ENCODE results near the gene KCNC3.

Gene KCNC3

DNA sequence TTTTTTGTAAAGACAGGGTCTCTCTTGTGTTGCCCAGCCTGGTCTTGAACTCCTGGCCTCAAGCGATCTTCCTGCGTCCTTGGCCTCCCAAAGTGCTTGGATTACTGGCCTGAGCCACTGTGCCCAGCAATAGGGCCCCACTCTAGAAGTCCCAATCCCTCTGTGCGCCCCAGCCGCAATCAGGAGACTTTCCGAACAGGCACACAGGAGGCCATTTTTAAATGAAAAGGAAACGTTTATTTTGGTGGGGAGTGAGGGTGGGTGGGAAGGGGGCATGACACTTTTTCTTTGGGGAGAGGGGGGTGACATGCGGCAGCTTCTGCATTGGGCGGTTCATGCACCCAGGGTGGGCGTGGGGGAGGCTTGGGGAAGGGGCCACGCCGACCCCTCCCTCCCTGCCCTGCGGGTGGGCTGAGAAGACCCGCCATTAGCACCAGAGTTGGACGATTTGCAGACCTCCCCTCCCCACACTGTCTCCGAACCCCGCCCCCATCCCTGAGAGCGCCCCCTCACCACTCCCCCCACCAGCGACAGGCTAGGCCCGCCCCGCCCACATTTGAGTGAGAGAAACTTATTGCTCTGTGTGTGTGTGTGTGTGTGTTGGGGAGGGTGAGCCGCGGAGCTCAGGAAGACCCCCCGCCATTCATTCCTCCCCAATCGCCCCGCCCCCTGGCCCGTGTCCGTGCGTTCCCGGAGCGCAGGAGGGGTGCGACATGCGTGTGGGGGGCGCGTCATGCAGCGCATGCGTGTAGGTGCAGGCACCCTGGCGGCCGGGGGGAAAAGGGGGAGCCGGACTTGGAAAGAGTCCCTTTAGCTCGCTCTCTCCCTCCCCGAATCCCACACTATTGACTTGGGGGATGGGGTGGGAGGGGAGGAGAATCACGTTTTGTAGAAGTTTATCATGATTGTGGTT is 17.2 kb downstream of the KCNC3 start:
- no peak for DNase-seq (ENCODE audit: low read depth)

DNA sequence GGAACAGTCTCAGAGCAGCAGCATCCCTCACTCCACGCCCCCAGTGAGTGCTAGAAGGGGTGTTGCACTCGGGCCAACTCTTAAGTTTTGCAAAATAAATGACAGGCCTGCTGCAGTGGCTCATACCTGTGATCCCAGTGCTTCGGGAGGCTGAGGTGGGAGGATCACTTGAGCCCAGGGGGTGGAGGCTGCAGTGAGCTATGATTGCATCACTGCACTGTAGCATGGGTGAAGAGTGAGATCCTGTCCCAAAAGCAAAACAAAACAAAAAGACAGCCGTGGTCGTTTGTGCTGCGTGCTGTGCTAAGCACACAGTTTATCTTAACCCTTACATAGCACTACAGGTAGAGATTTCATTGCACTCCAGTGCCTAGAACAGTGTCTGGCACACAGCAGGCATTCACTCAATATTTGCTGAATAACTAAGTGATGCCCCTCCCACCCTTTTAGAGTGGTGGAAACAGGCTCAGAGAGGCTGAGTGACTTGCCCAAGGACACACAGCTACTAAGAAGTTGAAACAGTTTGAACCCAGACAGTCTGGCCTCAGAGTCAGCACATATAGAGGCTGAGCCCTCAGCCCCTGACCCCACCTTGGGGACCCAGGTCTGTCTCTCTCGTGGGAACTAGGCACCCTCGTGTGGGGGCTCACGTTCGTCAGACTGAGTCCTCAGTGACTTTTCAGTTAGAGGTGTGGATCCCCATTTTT is 18.3 kb downstream of the KCNC3 start:
- DNase-seq (ENCODE audit: low read depth) = no peak

DNA sequence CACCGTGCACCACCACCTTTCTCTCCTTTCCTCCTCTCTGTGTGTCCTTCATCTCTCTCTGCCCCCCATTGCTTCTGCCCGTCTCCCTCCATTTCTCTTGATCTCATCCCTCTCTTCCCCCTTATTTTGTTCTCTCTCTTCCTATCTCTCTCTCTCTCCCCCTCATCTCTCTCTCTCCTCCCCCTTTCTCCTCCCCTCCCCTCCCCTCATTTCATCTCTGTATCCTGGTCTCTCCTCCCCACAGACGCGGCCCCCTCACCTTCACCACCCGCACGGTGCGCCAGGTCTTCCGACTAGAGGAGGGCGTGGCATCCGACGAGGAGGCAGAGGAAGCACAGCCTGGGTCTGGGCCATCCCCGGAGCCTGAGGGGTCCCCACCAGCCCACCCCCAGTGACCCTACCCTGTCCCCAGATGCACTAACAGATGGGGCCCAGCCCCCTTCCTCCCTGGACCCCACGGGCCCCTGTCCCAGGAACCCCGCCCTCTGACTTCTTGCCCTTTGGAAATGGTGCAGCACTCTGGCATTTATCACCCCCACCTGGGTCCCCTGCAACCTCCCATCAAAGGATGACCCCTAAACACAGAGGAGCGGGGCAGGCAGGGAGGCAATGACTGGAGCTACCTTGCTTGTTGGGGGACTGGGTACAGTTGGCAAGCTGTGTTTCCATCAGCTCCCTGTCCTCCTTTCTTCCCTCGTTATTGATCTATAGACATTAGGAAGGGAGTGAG is 19.6 kb downstream of the KCNC3 start:
- DNase-seq (ENCODE audit: low read depth) = no peak

DNA sequence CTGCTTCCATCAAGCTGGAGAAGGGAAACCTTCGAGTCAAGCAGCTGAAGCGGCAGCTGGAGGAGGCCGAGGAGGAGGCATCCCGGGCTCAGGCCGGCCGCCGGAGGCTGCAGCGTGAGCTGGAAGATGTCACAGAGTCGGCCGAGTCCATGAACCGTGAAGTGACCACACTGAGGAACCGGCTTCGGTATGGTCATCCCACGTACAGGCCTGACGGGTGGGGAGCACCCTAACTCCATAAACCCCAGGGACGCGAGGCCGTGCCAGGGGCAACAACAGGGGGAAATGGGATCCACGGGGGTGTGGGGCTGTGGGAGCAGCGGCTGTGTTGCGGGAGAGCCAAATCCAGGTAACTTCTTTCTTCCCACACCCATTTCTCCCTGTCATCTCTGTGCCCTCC is 20.2 kb downstream of the KCNC3 start:
- DNase-seq (ENCODE audit: low read depth) = no peak

DNA sequence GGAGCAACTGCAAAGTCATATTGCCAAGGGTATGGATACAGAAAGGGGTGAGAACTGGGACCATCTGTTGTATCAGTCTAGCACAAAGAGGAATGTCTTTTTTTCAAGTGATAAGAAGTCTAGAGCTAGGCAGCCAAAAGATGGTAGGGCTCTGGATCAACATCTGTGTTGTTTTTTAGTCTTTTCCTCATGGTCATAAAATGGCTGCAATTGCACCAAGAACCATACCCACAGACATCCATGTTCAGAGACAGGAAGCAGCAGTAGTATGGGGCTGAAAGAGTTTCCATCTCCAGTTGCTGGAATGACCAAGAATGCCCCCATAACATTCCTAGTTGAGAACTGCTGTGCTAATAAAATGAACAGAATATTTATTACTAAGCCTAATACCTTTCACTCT is 25.6 kb downstream of the KCNC3 start:
- DNase-seq (ENCODE audit: low read depth) = no peak

DNA sequence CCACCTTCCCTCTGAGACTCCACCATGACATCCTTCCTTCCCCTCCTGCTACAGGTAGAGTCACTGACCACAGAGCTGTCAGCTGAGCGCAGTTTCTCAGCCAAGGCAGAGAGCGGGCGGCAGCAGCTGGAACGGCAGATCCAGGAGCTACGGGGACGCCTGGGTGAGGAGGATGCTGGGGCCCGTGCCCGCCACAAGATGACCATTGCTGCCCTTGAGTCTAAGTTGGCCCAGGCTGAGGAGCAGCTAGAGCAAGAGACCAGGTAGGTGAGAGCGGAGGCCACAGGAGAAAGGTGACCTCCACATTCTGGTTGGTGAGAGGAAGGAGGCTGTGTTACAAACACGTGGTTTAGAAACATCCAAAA is 27.6 kb downstream of the KCNC3 start:
- DNase-seq (ENCODE audit: low read depth) = no peak

DNA sequence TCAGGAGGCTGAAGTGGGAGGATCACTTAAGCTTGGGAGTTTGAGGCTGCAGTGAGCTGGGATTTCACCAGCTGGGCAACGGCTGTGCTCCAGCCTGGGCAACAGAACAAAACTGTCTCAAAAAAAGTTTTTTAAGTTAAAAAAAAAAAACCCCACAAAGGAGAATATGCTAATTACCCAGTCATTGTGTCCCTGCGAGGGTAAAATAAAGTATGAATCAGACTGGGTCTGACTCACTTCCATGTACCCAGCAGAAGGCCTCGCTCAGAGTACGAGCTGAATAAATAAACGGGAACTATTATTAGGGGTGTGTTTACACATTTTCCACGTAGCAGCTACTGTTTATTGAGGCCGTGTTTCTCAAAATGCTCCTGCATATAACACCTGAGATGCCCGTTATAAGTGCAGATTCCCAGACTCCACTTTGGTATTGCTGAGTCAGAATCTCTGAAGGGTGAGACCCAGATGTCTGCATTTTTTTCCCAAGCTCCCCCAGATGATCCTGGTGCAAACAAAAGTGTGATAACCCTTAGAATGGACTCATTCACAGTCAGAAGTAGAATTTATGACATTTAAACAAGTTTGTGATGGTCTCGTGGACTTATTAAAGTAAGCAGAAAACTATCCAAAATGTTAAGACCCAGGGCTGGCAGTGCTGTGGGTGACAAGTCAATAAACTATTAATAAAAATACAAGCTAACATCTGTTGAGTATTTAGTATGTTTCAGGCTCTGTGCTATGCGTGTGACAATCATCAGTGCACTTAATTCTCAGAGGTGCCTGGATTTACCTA is 28.2 kb downstream of the KCNC3 start:
- no peak for DNase-seq (ENCODE audit: low read depth)

DNA sequence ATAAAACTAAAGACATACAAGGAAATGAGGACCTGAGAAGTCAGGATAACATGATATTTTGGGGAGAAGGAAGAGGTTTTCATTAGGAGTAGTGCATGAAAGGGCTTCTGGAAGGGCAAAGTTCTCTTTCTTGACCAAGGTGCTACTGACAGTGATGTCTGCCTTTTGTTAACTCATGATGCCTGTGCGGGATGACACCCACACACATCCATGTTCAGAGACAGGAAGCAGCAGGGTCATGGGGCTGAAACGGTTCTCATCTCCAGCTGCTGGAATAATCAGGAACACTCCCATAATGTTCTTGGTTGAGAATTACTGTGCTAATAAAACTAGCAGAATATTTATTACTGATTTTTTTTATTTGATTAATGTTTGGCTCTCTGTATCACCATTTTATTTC is 29.1 kb downstream of the KCNC3 start:
- no peak for DNase-seq (ENCODE audit: low read depth)

DNA sequence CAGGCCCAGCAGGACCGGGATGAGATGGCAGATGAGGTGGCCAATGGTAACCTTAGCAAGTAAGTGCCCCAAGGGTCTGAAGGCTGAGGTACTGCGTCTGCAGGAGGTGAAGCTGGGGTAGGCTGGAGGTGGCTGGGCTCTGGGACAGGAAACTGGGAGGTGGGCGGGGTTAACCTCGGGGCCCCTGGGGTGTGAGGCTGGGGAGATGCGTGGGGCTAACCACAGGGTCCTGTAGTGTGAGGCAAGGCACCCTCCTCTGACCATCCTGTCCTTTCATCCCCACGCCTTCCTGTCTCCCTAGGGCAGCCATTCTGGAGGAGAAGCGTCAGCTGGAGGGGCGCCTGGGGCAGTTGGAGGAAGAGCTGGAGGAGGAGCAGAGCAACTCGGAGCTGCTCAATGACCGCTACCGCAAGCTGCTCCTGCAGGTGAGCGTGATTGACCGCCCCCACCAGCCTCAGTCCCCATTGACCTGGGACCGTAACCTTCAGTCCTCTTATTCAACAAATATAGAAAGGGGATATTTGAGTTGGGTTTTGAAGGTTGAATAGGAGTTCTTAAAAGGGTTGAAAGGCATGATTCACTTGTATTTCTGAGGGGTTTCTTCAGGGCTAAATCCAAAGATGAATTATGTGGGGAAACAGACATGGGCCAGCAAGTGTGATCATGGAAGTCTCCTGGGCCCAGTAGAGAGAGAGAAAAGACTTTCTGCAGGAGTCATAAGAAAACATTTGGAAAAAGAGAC is 35.7 kb downstream of the KCNC3 start:
- no peak for DNase-seq (ENCODE audit: low read depth)

DNA sequence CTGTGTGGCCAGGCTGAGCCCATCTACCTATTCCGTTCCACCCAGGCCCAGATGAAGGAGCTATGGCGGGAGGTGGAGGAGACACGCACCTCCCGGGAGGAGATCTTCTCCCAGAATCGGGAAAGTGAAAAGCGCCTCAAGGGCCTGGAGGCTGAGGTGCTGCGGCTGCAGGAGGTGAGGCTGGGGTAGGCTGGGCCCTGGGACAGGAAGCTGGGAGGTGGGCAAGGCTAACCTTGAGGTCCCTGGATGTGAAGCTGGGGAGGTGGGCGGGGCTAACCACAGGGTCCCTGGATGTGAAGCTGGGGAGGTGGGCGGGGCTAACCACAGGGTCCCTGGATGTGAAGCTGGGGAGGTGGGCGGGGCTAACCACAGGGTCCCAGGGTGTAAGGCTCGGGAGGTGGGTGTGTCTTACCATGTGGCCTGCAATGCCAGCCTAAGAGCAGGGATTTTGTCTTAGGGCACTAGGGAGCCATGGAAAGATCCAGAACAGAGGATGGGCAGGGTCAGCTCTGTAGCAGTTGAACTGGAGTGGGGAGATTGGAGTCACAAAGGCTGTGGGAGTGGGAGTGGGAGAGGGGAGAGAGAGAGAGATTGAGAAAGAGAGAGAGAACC is 36.9 kb downstream of the KCNC3 start:
- DNase-seq (ENCODE audit: low read depth) = no peak

DNA sequence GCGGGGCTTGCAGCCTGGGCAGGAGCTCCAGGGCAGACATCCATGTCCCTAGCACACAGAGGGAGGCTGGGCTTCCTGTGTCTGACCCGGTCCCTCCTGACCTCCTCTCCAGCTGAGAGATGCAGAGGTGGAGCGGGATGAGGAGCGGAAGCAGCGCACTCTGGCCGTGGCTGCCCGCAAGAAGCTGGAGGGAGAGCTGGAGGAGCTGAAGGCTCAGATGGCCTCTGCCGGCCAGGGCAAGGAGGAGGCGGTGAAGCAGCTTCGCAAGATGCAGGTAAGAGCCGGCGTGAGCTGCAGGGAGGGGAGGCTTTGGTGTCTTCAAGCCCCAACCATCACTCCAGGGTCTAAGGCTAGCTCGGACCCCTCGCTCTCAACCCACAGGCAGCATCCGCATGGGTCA is 38.4 kb downstream of the KCNC3 start:
- DNase-seq (ENCODE audit: low read depth) = no peak

DNA sequence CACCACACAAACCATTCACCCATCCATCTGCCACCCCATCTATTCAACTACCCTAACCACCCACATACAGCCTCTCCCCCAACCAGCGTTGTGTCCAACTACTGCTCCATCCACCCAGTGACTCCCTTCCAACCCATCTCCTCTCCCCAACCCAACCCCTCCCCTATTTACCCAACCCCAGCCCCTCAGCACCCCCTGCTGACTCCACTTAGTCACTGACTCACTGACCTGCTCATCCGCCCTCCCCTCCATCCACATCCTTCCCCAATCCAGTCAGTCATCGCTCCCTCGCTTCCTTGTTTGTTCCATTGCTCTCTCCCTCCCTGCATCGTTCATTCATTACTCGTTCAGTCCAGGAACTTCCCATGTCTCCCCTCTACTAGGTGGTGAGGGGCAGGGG is 39.2 kb downstream of the KCNC3 start:
- no peak for DNase-seq (ENCODE audit: low read depth)

DNA sequence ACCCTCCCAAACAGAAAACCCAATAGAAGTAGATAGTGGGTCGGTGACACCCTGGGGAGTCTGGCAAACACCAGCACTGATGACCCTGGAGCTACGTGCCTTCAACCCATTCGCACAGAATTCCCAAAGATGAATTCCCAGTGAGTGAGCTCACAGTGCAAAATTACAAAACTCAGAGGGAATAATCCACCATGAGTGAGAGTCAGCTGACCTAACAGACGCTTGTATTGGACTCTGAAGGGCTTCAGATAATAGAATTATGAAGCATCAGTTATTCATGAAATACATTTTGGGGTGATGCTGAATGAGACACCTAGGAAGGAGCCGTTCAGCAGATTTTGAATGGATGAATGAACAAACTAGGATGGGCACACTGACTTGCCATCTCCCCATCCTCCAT is 40.2 kb downstream of the KCNC3 start:
- DNase-seq (ENCODE audit: low read depth) = no peak

DNA sequence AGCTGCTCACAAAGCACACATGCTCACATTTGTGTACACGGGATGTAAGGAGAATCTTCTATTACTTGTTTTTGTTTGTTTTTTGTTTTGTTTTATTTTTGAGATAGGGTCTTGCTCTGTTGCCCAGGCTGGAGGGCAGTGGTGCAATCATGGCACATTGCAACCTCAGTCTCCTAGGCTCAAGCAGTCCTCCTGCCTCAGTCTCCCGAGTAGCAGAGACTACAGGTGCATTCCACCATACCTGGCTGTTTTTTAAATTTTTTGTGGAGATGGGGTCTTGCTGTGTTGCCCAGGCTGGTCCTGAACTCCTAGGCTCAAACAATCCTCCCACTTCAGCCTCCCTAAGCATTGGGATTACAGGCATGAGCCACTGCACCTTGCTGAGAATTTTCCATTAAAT is 41.8 kb downstream of the KCNC3 start:
- no peak for DNase-seq (ENCODE audit: low read depth)

DNA sequence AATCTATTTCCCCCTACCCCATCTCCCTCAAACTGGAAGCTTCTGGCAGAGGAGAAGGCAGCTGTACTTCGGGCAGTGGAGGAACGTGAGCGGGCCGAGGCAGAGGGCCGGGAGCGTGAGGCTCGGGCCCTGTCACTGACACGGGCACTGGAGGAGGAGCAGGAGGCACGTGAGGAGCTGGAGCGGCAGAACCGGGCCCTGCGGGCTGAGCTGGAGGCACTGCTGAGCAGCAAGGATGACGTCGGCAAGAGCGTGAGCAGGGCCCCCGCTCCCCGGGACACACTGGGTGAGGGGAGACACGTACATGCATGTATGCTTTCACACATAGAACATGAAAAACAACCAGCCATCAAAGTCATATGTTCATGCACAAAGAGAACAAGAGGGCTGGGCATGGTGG is 42.7 kb downstream of the KCNC3 start:
- no peak for DNase-seq (ENCODE audit: low read depth)

DNA sequence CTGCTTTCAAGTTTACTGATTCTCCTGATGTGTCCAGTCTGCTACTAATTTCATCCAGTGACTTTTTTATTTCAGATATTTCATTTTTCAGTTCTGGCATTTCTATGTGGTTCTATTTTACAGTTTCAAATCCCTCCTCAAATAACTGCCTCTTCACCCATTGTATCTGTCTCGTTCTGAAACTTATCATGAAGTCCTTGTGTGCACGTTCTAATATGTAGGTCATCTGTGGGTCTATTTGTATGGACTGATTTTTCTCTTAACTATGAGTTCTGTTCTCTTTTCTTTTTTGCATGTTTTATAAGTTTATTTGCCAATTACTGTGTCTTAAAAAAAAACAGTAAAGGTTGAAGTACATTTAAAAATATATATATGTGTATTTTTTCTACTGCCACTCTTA is 43.3 kb downstream of the KCNC3 start:
- DNase-seq (ENCODE audit: low read depth) = no peak

DNA sequence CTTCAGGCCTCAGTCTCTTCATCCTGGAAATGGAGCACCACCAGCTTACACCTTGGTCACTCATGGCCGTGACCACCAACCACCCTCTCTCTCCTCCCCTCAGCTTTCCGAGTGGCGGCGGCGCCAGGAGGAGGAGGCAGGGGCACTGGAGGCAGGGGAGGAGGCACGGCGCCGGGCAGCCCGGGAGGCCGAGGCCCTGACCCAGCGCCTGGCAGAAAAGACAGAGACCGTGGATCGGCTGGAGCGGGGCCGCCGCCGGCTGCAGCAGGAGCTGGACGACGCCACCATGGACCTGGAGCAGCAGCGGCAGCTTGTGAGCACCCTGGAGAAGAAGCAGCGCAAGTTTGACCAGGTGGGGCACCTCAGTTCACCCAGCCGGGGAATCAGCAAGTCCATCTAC is 47.7 kb downstream of the KCNC3 start:
- no peak for DNase-seq (ENCODE audit: low read depth)

DNA sequence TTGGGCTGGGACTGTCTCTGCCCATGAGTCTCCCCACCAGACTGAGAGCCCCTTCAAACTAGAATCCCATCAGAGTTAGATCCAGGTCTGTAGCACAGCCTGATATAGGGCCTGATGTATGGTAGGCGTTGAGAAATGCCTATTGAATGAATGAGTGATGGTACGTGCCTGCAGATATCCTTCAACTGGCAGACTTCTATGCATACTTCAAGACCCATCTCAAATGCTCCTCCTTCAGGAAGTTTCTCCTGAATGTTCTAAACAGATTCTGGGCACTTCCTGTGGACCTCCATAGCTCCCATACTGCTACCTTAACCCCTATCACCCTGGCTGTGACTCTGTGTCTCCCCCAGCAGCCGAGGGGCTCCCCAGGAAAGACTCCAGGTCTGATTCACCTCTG is 48.2 kb downstream of the KCNC3 start:
- DNase-seq (ENCODE audit: low read depth) = no peak

DNA sequence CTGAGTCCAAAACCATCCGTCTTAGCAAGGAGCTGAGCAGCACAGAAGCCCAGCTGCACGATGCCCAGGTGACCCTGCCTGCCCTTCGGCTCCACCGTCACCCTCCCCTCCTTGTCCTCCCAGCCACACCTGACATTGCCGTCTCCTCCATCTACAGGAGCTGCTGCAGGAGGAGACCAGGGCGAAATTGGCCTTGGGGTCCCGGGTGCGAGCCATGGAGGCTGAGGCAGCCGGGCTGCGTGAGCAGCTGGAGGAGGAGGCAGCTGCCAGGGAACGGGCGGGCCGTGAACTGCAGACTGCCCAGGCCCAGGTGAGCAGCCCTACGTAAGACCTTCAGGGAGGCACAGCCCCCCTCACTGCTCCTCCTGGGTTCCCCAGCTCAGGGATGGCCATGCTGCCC is 49.1 kb downstream of the KCNC3 start:
- no peak for DNase-seq (ENCODE audit: low read depth)

DNA sequence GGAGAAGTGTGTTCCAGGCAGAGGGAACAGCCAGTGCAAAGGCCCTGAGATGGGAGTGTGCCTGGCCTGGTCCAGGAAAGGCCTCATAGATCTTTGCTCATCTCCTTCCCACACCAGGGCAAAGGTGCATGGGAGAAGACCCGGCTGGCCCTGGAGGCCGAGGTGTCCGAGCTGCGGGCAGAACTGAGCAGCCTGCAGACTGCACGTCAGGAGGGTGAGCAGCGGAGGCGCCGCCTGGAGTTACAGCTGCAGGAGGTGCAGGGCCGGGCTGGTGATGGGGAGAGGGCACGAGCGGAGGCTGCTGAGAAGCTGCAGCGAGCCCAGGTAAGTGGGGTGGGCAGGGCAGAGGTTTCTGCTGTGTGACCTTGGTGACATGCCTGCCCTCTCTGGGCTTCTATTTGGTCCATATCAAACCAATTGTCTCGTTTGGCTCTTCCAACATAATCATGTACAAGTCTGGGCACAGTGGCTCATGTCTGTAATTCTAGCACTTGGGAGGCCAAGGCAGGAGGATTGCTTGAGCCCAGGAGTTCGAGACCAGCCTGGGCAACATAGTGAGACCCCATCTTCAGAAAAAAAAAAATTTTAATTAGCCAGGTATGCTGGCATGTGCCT is 51.1 kb downstream of the KCNC3 start:
- DNase-seq (ENCODE audit: low read depth) = no peak
